ENCODE data around the gene BCL2L15. TPM values are rescaled to one million over a fixed set of nuclear protein-coding genes. Genes with fewer than 3 reads are reported as not detected.
"Not testable (repeated sequence)": the region's sequence is repeated elsewhere in the genome, so short reads cannot be mapped to it uniquely, and the experiment has no call there.

BCL2L15 gene
- total RNA-seq, 1 donor from 2014 or later, result 4.4 TPM

DNA sequence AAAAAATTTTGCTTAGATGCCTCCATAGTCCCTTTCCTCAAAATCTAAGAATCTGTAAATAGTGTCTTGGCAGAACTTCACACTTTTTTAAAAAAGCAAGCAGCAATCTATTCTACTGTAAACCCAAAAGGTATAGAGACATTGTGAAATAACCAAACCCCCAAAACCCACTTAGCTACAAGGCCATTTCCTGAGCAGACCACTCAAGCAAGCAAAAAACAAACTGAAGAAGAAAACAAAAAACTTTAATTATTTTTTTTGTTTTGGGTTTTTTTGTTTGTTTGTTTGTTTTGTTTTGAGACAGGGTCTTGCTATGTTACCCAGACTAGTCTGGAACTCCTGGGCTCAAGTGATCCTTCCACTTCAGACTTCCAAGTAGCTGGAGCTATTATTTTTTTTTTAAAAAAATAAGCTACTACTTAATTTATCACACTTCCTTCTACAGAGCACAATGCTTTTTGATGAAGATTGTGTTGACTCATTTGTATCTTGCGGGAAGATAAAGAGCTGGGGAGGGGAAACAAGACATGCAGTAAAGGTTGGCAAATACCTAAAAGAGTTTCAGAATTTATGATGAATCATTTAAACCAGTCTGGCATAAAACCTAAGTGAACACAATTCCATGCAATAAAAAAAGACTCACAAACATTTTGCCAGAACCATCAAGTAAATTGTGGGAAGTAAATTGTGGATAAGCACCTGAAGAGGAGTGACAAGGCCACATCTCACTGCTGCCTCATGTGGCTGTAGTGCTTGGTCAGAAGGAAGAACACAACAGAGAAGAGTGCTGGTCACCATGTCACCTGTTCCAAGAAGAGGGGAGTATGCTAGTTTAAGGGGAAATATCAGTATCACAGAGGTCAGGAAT is 13.1 kb downstream of the BCL2L15 start:
- intact Hi-C loops (cut with micrococcal nuclease), result loop anchor here (5.0 kb wide), 1 partner anchor 272 kb away; no protein-coding TSS in a partner anchor

- intact Hi-C loops (cut with micrococcal nuclease), result loop anchor here (1.0 to 5.0 kb wide), 4 partner anchors 270 to 1227 kb away; partner anchors contain the start of genes BCAS2 and CSDE1
These were observed 15.0 kb downstream of the BCL2L15 start for GRCh38 chr1:113872219-113872935.

DNA sequence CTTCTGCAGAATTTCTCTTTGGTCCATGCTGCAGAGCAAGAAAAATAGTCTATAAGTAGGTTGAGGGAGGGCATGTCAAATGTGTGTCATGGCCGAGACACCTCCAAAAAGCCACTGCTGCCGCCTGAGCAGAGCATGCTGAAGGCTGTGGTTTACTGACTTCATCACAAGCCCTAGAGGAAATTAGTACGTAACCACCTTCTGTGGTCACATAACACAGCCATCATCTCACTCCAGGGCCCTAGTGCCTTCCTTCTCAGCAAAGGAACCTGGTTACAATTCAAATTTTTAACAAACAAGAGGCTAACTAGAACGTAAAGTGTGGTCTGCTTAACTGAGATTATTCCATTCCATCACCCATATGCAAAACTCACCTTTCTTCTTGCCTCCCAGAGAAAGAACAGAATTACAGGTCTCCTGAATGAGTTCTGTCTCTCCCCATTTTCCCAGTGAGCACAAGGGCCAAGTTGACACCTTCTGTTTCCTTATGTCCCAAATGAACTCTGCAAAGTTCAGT is 15.7 kb downstream of the BCL2L15 start, which contains the start of gene PTPN22:
Gene PTPN22, minus strand, starts transcription at position 116 of the 517 bp plus-strand sequence.
- intact Hi-C loops (cut with micrococcal nuclease), result loop anchor here (1.0 to 5.0 kb wide), 18 partner anchors 9 to 1228 kb away; partner anchors contain the start of genes AP4B1, BCAS2, CSDE1 and HIPK1

- intact Hi-C loops (cut with micrococcal nuclease), result loop anchor here (1.0 to 5.0 kb wide), 15 partner anchors 10 to 914 kb away; partner anchors contain the start of genes AP4B1, HIPK1, LRIG2 and MAGI3
These were observed 16.6 kb downstream of the BCL2L15 start for GRCh38 chr1:113870778-113871177.

DNA sequence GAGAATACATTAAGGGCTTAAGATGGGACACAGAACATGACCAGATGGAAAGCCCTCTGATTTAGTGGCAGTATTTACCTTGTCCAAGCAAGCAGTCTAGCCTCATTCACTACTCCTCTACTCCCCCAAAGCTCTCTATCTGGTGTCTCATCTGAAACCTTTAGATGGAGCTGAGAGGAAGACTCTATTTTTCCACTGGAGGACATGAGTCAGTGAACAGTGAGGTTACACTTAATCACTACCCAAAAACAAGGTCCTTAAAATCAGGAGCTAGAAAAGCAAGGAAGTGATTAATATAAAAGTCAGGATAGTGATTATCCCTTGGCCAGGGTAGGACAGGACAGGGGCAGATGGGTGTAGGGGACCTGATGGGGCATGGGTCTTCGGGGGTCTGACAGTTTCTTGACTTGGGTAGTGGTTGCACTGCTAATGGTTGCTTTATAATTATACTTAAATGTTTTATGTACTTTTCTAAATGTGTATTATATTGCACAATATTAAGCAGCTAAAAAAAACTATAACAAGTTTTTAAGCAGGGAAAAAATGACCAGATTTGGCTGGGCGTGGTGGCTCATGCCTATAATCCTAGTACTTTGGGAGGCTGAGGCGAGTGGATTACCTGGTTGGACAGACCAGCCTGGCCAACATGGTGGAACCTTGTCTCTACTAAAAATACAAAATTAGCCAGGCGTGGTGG is 18.8 kb downstream of the BCL2L15 start:
- intact Hi-C loops (cut with micrococcal nuclease), result no loop called here

DNA sequence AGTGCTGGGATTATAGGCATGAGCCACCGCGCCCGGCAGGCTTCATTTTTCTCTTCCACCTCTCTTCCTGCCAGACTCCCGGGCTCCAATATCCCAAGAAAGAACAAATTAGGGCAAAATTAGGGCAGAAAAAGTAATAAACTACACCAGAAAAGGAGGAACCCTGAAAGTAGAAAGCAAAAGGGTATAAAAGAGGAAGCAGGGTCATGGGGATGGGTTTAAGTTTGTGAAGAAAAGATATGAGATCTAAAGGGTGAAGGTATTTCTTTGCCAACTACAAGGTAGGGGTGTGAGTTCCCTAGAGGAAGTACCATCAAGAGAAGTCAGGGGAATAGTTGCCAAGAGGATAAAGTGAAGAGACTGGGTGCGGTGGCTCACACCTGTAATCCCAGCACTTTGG is 25.7 kb downstream of the BCL2L15 start:
- intact Hi-C loops (cut with micrococcal nuclease), result no loop called here

DNA sequence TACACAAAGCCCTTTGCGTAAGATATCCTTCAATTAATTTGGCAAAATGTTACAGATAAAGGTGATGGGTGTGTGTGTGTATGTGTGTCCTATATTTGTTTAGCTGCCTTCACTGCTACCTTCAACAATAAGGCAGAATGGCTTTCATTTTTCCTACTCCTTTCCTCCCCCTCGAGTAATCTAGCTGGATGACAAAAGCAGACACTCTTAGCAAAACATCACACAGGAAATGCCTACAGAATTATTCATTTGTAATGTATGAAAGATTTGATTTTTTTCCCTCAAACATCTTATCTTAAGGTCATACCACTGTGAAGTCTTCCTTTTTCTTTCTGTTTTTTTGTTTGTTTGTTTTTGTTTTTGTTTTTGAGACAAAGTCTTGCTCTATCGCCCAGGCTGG is 26.5 kb downstream of the BCL2L15 start:
- intact Hi-C loops (cut with micrococcal nuclease), result no loop called here

DNA sequence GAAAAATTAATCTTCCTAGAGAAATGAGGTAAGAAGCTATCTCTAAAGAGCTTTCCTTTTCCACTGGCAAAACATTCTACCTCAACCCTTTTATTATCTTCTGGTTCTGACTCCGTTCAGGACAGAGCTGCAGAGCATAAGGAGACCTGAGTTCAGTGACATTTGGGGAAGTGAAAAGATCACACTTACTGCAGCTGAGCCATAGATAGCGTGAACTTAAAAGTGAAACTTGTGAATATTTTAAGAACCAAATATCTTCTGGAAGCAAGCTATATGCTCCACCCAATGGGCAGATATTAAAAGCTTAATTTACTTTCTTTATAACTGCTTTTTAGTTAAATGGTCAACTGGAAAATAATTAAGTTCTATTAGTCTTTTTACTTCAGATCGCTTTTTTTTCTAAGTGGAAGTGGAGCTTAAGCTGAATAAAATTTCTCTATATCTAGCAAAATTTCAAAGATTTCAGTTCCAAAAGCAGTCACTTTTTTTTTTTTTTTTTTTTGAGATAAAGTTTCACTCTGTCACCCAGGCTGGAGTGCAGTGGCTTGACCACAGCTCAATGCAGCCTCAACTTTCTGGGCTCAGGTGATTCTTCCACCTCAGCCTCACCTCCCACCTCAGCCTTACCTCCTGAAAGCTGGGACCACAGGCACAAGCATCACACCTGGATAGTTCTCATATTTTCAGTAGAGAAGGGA is 27.8 kb downstream of the BCL2L15 start:
- intact Hi-C loops (cut with micrococcal nuclease), result loop anchor here (1.0 kb wide), 1 partner anchor 46 kb away; the partner anchor contains the start of gene DCLRE1B

DNA sequence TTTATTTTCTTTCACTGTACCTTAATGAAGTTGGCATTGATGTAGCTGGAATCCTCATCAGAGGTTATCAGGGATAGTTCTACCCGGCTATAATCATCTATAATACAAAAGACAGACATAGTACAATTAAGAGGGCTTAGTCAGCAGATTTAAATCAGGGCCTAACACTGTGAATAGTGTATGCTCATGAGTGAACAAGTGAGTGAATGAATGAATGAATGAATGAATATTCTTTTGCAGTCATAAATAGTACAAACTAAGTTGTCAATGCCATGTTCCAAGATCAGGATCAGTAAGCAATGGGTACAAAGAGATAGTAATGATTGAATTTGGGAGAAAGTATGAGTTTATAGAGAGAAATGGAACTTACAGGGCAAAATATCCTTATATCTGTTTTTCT is 28.4 kb downstream of the BCL2L15 start:
- intact Hi-C loops (cut with micrococcal nuclease), result loop anchor here (1.0 kb wide), 1 partner anchor 46 kb away; the partner anchor contains the start of gene DCLRE1B

GRCh38 chr1:113858418-113858817 is 29.0 kb downstream of the BCL2L15 start:
- intact Hi-C loops (cut with micrococcal nuclease), result no loop called here

- intact Hi-C loops (cut with micrococcal nuclease), result no loop called here
These were observed 29.6 kb downstream of the BCL2L15 start for GRCh38 chr1:113857776-113858175.

- intact Hi-C loops (cut with micrococcal nuclease), result no loop called here
These were observed 31.0 kb downstream of the BCL2L15 start for GRCh38 chr1:113856401-113856790.

- intact Hi-C loops (cut with micrococcal nuclease), result no loop called here
These were observed 31.6 kb downstream of the BCL2L15 start for GRCh38 chr1:113855630-113856400.

DNA sequence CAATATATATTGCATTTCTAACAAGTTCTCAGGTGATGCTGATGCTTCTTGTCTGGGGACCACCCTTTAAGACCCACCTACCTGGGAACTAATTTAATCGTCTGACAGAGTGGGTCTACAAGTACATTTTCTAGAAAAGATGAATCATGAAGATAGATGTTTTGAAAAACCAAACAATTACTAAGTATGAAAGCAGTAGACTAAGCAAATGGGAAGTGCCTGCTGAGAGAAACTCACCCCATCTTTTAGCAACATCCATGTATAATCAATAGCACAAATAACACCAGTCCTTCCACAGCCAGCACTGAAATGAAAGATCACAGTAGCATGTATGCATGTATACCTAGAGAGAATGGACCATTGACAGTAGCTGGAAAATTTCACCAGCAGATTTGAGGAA is 33.1 kb downstream of the BCL2L15 start:
- intact Hi-C loops (cut with micrococcal nuclease), result loop anchor here (1.0 kb wide), 1 partner anchor 25 kb away; no protein-coding TSS in a partner anchor

DNA sequence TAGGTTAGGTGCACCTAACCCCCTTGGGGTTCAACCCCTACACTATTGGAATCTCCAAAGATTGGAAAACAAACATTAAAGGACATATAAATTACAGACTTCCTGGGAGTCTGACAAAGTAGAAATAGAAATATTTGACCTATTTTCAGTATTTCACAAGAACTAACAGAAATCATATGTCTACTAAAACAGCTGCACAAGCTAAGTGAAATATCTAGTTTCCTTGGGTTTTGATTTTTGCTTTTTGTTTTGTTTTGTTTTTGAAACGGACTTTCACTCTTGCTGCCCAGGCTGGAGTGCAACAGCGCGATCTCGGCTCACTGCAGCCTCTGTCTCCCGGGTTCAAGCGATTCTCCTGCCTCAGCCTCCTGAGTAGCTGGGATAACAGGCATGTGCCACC is 34.7 kb downstream of the BCL2L15 start:
- intact Hi-C loops (cut with micrococcal nuclease), result not testable (repeated sequence)

DNA sequence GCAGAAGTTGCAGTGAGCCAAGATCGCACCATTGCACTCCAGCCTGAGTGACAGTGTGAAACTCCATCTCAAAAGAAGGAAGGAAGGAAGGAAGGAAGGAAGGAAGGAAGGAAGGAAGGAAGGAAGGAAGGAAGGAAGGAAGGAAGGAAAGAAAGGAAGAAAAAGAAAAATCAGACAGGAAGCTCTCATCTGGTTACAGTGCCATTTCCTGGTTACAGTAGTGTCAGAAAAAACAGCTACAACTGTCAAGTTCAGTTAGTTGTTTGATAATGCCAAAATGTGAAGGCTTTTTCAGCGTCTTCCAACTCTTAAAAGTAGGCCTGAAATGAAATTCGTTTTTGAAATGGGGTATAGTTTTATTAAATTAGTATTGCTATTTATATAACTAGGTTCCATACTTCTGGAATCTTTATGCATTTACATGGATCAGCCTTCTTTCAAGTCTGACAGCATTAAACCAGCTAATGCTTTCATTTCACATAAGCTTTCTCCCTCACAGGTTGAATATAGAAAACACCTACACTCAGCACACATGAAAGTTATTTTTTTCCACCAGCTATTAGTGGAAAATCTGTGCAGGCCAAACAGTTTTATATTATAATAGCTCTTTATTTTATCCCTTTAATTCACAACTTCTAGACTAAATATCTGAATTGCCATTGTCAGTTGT is 37.1 kb downstream of the BCL2L15 start:
- intact Hi-C loops (cut with micrococcal nuclease), result loop anchor here (1.0 kb wide), 1 partner anchor 21 kb away; the partner anchor contains the start of gene PTPN22

DNA sequence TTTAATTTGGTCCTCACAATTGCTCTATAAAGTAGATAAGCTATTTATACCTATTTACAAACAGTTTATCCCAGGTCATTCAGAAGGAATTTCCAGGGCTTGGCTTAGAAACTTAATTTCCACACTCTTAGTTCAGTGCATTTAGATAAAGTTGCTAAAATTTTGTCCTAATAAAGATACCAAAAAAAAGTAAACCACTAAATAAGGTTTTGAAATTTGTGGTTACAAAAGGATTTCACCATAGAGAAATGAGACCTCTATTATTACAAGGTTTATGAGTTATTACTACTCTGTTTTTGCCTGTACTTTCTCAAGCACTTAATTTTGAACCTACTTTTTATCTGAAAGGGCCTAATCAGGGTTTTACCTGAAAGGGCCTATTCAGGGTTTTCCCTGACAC is 38.3 kb downstream of the BCL2L15 start:
- intact Hi-C loops (cut with micrococcal nuclease), result no loop called here

- intact Hi-C loops (cut with micrococcal nuclease), result no loop called here
These were observed 40.9 kb downstream of the BCL2L15 start for GRCh38 chr1:113846391-113847035.
